ENCODE measurements around the gene CABP7. TPM values are rescaled to one million over a fixed set of nuclear protein-coding genes. Genes with fewer than 3 reads are reported as not detected.

The CABP7 gene
- total and polyA plus RNA-seq, 2 donors (not counting 1 experiment from before 2014, with no cell fraction given), result 0.03 TPM; not detected in 1

- Histone ChIP-seq H3K27ac (ENCODE audit: low read length in 2 of 2) (no peak overlapping the region), H4K20me1 (ENCODE audit: control insufficient read depth, insufficient read depth, low read length, poor library complexity, severe bottlenecking) (no peaks in the 10 kb centered on the region), H3K4me1 (ENCODE audit: control insufficient read depth in 2 of 2, insufficient read depth in 2 of 2, low read length in 2 of 2) (peaks cover 7 to 8% of the 10 kb centered on the region in 2 donors), H3K4me2 (replicated peaks; ENCODE audit: low read depth, low read length, poor library complexity, severe bottlenecking) (no peak overlapping the region), H2AFZ (ENCODE audit: insufficient read depth, low read depth, low read length, poor library complexity, severe bottlenecking) (no peak overlapping the region), H3K27me3 (replicated peaks in 1 of 4; ENCODE audit: control extremely low read depth in 1 of 4, control insufficient read depth in 3 of 4, insufficient read depth in 4 of 4, low read length in 3 of 4) (peaks cover 0 to 34% (median 10%) of the 10 kb centered on the region in 4 experiments), H3K9ac (ENCODE audit: low read length) (no peak overlapping the region), H3K36me3 (replicated peaks in 1 of 2; ENCODE audit: control extremely low read depth in 1 of 2, control insufficient read depth in 1 of 2, extremely low read depth in 1 of 2, insufficient read depth in 2 of 2, low read length in 1 of 2) (no peaks in the 10 kb centered on the region), H3K4me3 (ENCODE audit: control extremely low read depth in 1 of 5, extremely low read depth in 1 of 5, insufficient read depth in 1 of 5, low read depth in 2 of 5, low read length in 4 of 5) (no peak overlapping the region), H3K9me3 (ENCODE audit: control extremely low read depth in 1 of 3, control insufficient read depth in 2 of 3, insufficient read depth in 1 of 3, low read length in 2 of 3) (no peaks in the 10 kb centered on the region), H3K79me2 (ENCODE audit: control insufficient read depth, insufficient read depth, low read length) (no peaks in the 10 kb centered on the region)
- 75% methylated on average over 12 of the region's 13 CpGs for WGBS (ENCODE audit: insufficient coverage)
- H3K27ac Mint-ChIP-seq, result no peak overlapping the region
- H3K9me3 Mint-ChIP-seq (ENCODE audit: insufficient read depth), result no peaks in the 10 kb centered on the region
- peaks cover 7% of the 10 kb centered on the region for H3K4me1 Mint-ChIP-seq
- ATAC-seq (ENCODE audit: low read depth) (no peak), DNase-seq (no peak)
- CTCF ChIA-PET, result no interaction called here
- intact Hi-C loops (cut with micrococcal nuclease), result no loop called here
- no peak overlapping the region for H3K4me3 Mint-ChIP-seq
- peaks cover 42% of the 10 kb centered on the region for H3K27me3 Mint-ChIP-seq
- POLR2A ChIA-PET, result no interaction called here
- no peak for TF ChIP-seq CTCF (IDR thresholded peaks at IDR 0.05)
Observed at GRCh38 chr22:29715240-29715639, 4.6 kb upstream of the CABP7 start.

GRCh38 chr22:29715705-29716104 lies 4.1 kb upstream of the CABP7 start:
- POLR2A ChIA-PET, result no interaction called here
- Histone ChIP-seq H3K27ac (ENCODE audit: low read length in 2 of 2) (no peak overlapping the region), H3K79me2 (ENCODE audit: control insufficient read depth, insufficient read depth, low read length) (no peaks in the 10 kb centered on the region), H4K20me1 (ENCODE audit: control insufficient read depth, insufficient read depth, low read length, poor library complexity, severe bottlenecking) (no peaks in the 10 kb centered on the region), H3K27me3 (replicated peaks in 1 of 4; ENCODE audit: control extremely low read depth in 1 of 4, control insufficient read depth in 3 of 4, insufficient read depth in 4 of 4, low read length in 3 of 4) (peaks cover 0 to 34% (median 10%) of the 10 kb centered on the region in 4 experiments), H3K4me2 (replicated peaks; ENCODE audit: low read depth, low read length, poor library complexity, severe bottlenecking) (no peak overlapping the region), H3K9me3 (ENCODE audit: control extremely low read depth in 1 of 3, control insufficient read depth in 2 of 3, insufficient read depth in 1 of 3, low read length in 2 of 3) (no peaks in the 10 kb centered on the region), H3K4me1 (ENCODE audit: control insufficient read depth in 2 of 2, insufficient read depth in 2 of 2, low read length in 2 of 2) (peaks cover 7 to 8% of the 10 kb centered on the region in 2 donors), H3K36me3 (replicated peaks in 1 of 2; ENCODE audit: control extremely low read depth in 1 of 2, control insufficient read depth in 1 of 2, extremely low read depth in 1 of 2, insufficient read depth in 2 of 2, low read length in 1 of 2) (no peaks in the 10 kb centered on the region), H2AFZ (ENCODE audit: insufficient read depth, low read depth, low read length, poor library complexity, severe bottlenecking) (no peak overlapping the region), H3K4me3 (ENCODE audit: control extremely low read depth in 1 of 5, extremely low read depth in 1 of 5, insufficient read depth in 1 of 5, low read depth in 2 of 5, low read length in 4 of 5) (no peak overlapping the region), H3K9ac (ENCODE audit: low read length) (no peak overlapping the region)
- Mint-ChIP-seq H3K4me1 (peaks cover 7% of the 10 kb centered on the region), H3K9me3 (ENCODE audit: insufficient read depth) (no peaks in the 10 kb centered on the region), H3K27me3 (peaks cover 42% of the 10 kb centered on the region), H3K27ac (no peak overlapping the region), H3K4me3 (no peak overlapping the region)
- DNase-seq, result no peak
- intact Hi-C loops (cut with micrococcal nuclease), result no loop called here
- no peak for ATAC-seq (ENCODE audit: low read depth)
- TF ChIP-seq CTCF (IDR thresholded peaks at IDR 0.05) (no peak), EZH2 (IDR thresholded peaks at IDR 0.05; ENCODE audit: borderline replicate concordance, insufficient read depth, low read depth, low read length, poor library complexity, severe bottlenecking) (no peak)
- CTCF ChIA-PET, result no interaction called here
- WGBS (ENCODE audit: insufficient coverage), result 93% methylated on average over 4 of the region's 5 CpGs
